GM19043 (cell line): ENCODE measurements around the gene SERPINA10.
"Not testable (repeated sequence)": the region's sequence is repeated elsewhere in the genome, so short reads cannot be mapped to it uniquely, and the experiment has no call there.

Experiments used
- ATAC-seq: cut with Tn5 transposase; IDR thresholded peaks from one replicate; pipeline ENCODE4 v1.9.1; 2021; ENCODE audit warnings: low read depth; ENCODE audit not compliant: unreplicated experiment

Gene SERPINA10

GRCh38 chr14:94288610-94289465 lies 4.2 kb downstream of the SERPINA10 start:
- no peak for ATAC-seq

GRCh38 chr14:94285158-94285557 lies 7.9 kb downstream of the SERPINA10 start:
- ATAC-seq: no peak

GRCh38 chr14:94284221-94284620 lies 8.8 kb downstream of the SERPINA10 start:
- no peak for ATAC-seq

- no peak for ATAC-seq
Measured at GRCh38 chr14:94282991-94283723, 9.9 kb downstream of the SERPINA10 start.

GRCh38 chr14:94278731-94279130 lies 14.3 kb downstream of the SERPINA10 start:
- no peak for ATAC-seq

- not testable (repeated sequence) for ATAC-seq
Measured at GRCh38 chr14:94276898-94277561, 16.0 kb downstream of the SERPINA10 start.

- no peak for ATAC-seq
Measured at GRCh38 chr14:94269156-94269555, 23.9 kb downstream of the SERPINA10 start.

GRCh38 chr14:94268582-94268981 lies 24.5 kb downstream of the SERPINA10 start:
- not testable (repeated sequence) for ATAC-seq

- no peak for ATAC-seq
Measured at GRCh38 chr14:94267352-94267751, 25.7 kb downstream of the SERPINA10 start.

- not testable (repeated sequence) for ATAC-seq
Measured at GRCh38 chr14:94264195-94264594, 28.9 kb downstream of the SERPINA10 start.

- no peak for ATAC-seq
Measured at GRCh38 chr14:94244182-94244581, 48.9 kb downstream of the SERPINA10 start.

GRCh38 chr14:94239406-94239805 lies 53.7 kb downstream of the SERPINA10 start:
- ATAC-seq: no peak

- no peak for ATAC-seq
Measured at GRCh38 chr14:94237983-94238382, 55.1 kb downstream of the SERPINA10 start.

- ATAC-seq: no peak
Measured at GRCh38 chr14:94237046-94237445, 56.0 kb downstream of the SERPINA10 start.
